Choroid plexus epithelial cell (primary cell): Measurements from ENCODE around the gene A2M.

ENCODE experiments used
- DNase-seq: peaks from one replicate; pipeline ENCODE4 v3.0.0-alpha.2; 2010; ENCODE audit warnings: low read depth
- H3K4me3 ChIP-seq: 2 replicates; pipeline ENCODE4 v1.5.1; 2011; ENCODE audit warnings: low read depth, mild to moderate bottlenecking, control low read depth, low read length, moderate library complexity
- TF ChIP-seq, protein P1 (sequence below): conservative IDR thresholded peaks from 2 replicates; pipeline ENCODE4 v1.5.1; 2011; ENCODE audit warnings: low read depth, mild to moderate bottlenecking, control low read depth, inconsistent platforms, low read length, moderate library complexity

The A2M gene

DNA sequence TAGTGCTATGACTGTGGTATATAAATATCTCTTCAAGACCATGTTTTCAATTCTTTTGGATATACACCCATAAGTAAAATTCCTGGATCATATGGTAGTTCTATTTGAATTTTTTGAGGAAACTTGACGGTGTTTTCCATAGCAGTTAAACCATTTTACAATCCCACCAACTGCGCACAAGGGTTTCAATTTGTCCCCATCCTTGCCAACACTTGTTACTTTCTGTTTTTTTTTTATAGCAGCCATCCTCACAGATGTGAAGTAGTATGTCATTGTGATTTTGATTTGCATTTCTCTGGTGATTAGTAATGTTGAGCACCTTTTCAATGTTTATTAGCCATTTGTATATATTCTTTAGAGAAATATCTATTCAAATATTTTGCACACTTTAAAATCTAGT, 14.5 kb upstream of the A2M start:
- TF ChIP-seq, protein P1, sequence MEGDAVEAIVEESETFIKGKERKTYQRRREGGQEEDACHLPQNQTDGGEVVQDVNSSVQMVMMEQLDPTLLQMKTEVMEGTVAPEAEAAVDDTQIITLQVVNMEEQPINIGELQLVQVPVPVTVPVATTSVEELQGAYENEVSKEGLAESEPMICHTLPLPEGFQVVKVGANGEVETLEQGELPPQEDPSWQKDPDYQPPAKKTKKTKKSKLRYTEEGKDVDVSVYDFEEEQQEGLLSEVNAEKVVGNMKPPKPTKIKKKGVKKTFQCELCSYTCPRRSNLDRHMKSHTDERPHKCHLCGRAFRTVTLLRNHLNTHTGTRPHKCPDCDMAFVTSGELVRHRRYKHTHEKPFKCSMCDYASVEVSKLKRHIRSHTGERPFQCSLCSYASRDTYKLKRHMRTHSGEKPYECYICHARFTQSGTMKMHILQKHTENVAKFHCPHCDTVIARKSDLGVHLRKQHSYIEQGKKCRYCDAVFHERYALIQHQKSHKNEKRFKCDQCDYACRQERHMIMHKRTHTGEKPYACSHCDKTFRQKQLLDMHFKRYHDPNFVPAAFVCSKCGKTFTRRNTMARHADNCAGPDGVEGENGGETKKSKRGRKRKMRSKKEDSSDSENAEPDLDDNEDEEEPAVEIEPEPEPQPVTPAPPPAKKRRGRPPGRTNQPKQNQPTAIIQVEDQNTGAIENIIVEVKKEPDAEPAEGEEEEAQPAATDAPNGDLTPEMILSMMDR: no peak
- H3K4me3 ChIP-seq: no peak overlapping the region
- no peak for DNase-seq

GRCh38 chr12:9127936-9128663, 12.4 kb upstream of the A2M start:
- TF ChIP-seq, protein P1: no peak
- DNase-seq: no peak
- H3K4me3 ChIP-seq: no peak overlapping the region

DNA sequence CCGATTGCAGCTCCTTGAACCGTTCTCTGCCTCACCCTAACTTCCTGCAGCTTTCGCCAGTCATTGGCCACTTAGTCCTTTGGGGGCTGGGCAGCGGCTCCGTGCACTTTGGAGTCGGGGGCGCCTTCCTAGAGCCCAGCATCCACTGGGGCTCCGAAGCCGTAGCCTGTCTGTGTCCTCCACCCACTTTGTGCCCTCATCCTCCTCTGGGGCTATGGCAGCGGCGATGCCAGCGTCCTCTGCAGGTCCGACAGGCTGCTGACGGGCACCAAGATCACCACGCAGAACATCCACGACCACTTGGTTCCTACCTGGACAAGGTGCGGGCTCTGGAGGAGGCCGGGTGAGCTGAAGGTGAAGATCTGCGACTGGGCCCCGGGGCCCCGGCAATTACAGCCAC, 11.8 kb upstream of the A2M start:
- TF ChIP-seq, protein P1: no peak
- H3K4me3 ChIP-seq: no peak overlapping the region
- no peak for DNase-seq

- no peak for DNase-seq
- TF ChIP-seq, protein P1: no peak
- H3K4me3 ChIP-seq: no peak overlapping the region
Measured at GRCh38 chr12:9124383-9125031, 8.8 kb upstream of the A2M start.

GRCh38 chr12:9123781-9124382, 8.2 kb upstream of the A2M start:
- no peak for DNase-seq
- no peak overlapping the region for H3K4me3 ChIP-seq
- TF ChIP-seq, protein P1: no peak

DNA sequence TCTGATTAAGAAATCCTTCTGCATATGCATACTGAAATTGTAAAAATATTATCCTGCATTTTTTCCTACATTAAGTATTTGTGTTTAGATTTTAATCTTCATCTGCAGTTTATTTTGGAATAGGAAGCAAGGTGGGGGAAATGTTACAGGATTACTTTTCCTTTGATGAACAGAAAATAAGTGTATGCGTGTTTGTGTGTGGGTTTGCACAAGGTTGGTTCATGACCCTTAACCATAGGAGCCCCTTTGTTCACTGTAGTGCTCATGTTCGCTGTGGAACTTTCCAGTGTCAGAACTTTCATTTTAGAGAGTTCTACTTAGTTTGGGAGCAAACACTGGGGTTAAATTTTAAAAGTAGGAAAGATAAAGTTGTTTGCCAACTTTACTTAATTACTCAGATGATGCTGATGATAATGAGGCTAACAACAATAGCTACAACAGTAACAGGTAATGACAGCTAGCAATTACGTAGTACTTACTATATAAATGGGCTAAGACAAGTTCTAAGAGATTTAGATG, 6.4 kb upstream of the A2M start:
- TF ChIP-seq, protein P1: no peak
- no peak overlapping the region for H3K4me3 ChIP-seq
- DNase-seq: no peak
